GM12878 (cell line): ENCODE results near the gene GTPBP1. TPM values are rescaled to one million over a fixed set of nuclear protein-coding genes. Genes with fewer than 3 reads are reported as not detected.

Source experiments
- ATAC-seq: fragments of 200-7000 bp; cut with Tn5 transposase; 3 replicates; pipeline ENCODE4 v1.9.1; 2020; ENCODE audit warnings: mild to moderate bottlenecking, moderate library complexity
- BruUV-seq: library from RNA; stranded (reverse); fragments of 400-500 nt; replicated peaks from 2 replicates; lab custom pipeline; 2021; lab: Mats Ljungman, UMichigan
- CTCF ChIA-PET: fragments of 300-600 bp; sonication (Branson Sonifier 250); formaldehyde crosslinking; extraction: SDS; loops from one replicate; lab custom pipeline; 2021; ENCODE audit warnings: inconsistent platforms; lab: Yijun Ruan, JAX
- POLR2A ChIA-PET: fragments of 350-600 bp; formaldehyde crosslinking; extraction: SDS; loops from one replicate; lab custom pipeline; 2021; ENCODE audit warnings: inconsistent platforms; lab: Charles Lee
- RAD21 ChIA-PET: fragments of 300-600 bp; sonication (Branson Sonifier 250); formaldehyde crosslinking; loops from one replicate; lab custom pipeline; 2023; ENCODE audit warnings: antibody characterized with exemption; ENCODE audit not compliant: unreplicated experiment; lab: Charles Lee
- SMC1A ChIA-PET: fragments of 300-600 bp; sonication (Branson Sonifier 250); formaldehyde crosslinking; loops from one replicate; lab custom pipeline; 2023; ENCODE audit not compliant: unreplicated experiment, uncharacterized antibody; lab: Charles Lee
- DNase-seq: peaks from one replicate; pipeline ENCODE4 v3.0.0-alpha.2; 2011; ENCODE audit warnings: low read depth, low spot score
- FAIRE-seq: peaks from 3 replicates; lab custom pipeline; 2011; peaks lifted over from hg19 to GRCh38; lab: Jason Lieb, UNC
- H2AFZ ChIP-seq: 2 replicates; pipeline ENCODE4 v1.6.0; 2011; ENCODE audit warnings: low read depth, low read length, control low read depth; ENCODE audit not compliant: control insufficient read depth
- H3K27ac ChIP-seq: 2 replicates; pipeline ENCODE4 v1.5.1; 2011; ENCODE audit warnings: control low read depth; ENCODE audit not compliant: control insufficient read depth, insufficient read depth
- H3K27me3 ChIP-seq, 2 experiments: replicated peaks in 1 of 2; 2 replicates each; pipeline versions ENCODE4 v1.6.0 to v1.6.1; 2011; ENCODE audit warnings: low read length in 1 of 2; ENCODE audit not compliant: control insufficient read depth in 2 of 2, insufficient read depth in 2 of 2
- H3K36me3 ChIP-seq, 2 experiments: 2 replicates each; pipeline ENCODE4 v1.5.1; 2011; ENCODE audit warnings: low read length in 1 of 2; ENCODE audit not compliant: control insufficient read depth in 2 of 2, insufficient read depth in 2 of 2
- H3K4me1 ChIP-seq: 2 replicates; pipeline ENCODE4 v1.6.1; 2011; ENCODE audit warnings: mild to moderate bottlenecking, low read length, moderate library complexity, mixed read lengths; ENCODE audit not compliant: control insufficient read depth, insufficient read depth
- H3K4me2 ChIP-seq: 2 replicates; pipeline ENCODE4 v1.6.0; 2011; ENCODE audit warnings: control low read depth; ENCODE audit not compliant: control insufficient read depth, insufficient read depth
- H3K4me3 ChIP-seq: fragments of 200-600 bp; sonication (generic); 2 replicates; pipeline ENCODE4 v1.5.1; 2016
- H3K79me2 ChIP-seq: 2 replicates; pipeline ENCODE4 v1.6.0; 2011; ENCODE audit warnings: low read length; ENCODE audit not compliant: control insufficient read depth, insufficient read depth
- H3K9ac ChIP-seq: 2 replicates; pipeline ENCODE4 v1.8.0; 2011; ENCODE audit warnings: low read length, control low read depth, mixed read lengths; ENCODE audit not compliant: control insufficient read depth, insufficient read depth
- H3K9me3 ChIP-seq: replicated peaks from 3 replicates; pipeline ENCODE4 v1.5.1; 2011; ENCODE audit warnings: mild to moderate bottlenecking, low read length; ENCODE audit not compliant: control insufficient read depth, insufficient read depth
- H4K20me1 ChIP-seq: 2 replicates; pipeline ENCODE4 v1.6.0; 2011; ENCODE audit not compliant: control insufficient read depth, insufficient read depth
- BHLHE40 ChIP-seq, 2 experiments: fragments of 450-650 bp in 1 of 2; IDR thresholded peaks; 2 replicates each; pipeline ENCODE4 v1.6.1; 2011 to 2017; ENCODE audit warnings: low read depth in 2 of 2, borderline replicate concordance in 1 of 2, improper control_type of control experiment in 1 of 2, low read length in 1 of 2, mild to moderate bottlenecking in 1 of 2
- IKZF2 ChIP-seq, 2 experiments: fragments of 450-650 bp; IDR thresholded peaks; 2 replicates each; pipeline ENCODE4 v1.6.1; 2017; ENCODE audit warnings: mild to moderate bottlenecking in 2 of 2, moderate library complexity in 2 of 2
- MTA3 ChIP-seq: IDR thresholded peaks from 2 replicates; pipeline ENCODE4 v1.6.1; 2012; ENCODE audit warnings: low read length, inconsistent platforms, borderline replicate concordance
- POLR2A ChIP-seq: IDR thresholded peaks from 2 replicates; pipeline ENCODE4 v1.6.1; 2011; ENCODE audit warnings: low read depth, mild to moderate bottlenecking, low read length
- SIX5 ChIP-seq: IDR thresholded peaks from 2 replicates; pipeline ENCODE4 v1.6.1; 2011; ENCODE audit warnings: mild to moderate bottlenecking, low read depth, low read length, moderate library complexity; ENCODE audit not compliant: severe bottlenecking
- SKIL ChIP-seq: fragments of 450-650 bp; IDR thresholded peaks from 2 replicates; pipeline ENCODE4 v1.6.1; 2017; ENCODE audit warnings: mild to moderate bottlenecking, low read depth, inconsistent platforms; ENCODE audit not compliant: poor library complexity, severe bottlenecking
- USF2 ChIP-seq: IDR thresholded peaks from 2 replicates; pipeline ENCODE4 v1.6.1; 2011; ENCODE audit warnings: low read depth, low read length, improper control_type of control experiment, borderline replicate concordance
- ZSCAN29 ChIP-seq: fragments of 450-650 bp; IDR thresholded peaks from 2 replicates; pipeline ENCODE4 v1.6.1; 2017; ENCODE audit warnings: mild to moderate bottlenecking, moderate library complexity
- WGBS: methylation state at CpG from one replicate; pipeline ENCODE4 v1.1.6; 2016; ENCODE audit warnings: low lambda C conversion rate; ENCODE audit not compliant: insufficient replicate concordance, insufficient coverage; ENCODE audit errors: missing lambda C conversion rate; 5-methylcytosine and 5-hydroxymethylcytosine counted together
- in situ Hi-C: fragments of 300-500 bp; cut with MboI; formaldehyde crosslinking; loops from 9 replicates; pipeline ENCODE4 v1.14.3; 2018; ENCODE audit warnings: mixed read lengths
- intact Hi-C: fragments of 100-400 bp; cut with micrococcal nuclease; formaldehyde crosslinking; loops from one replicate; pipeline ENCODE4 v1.14.2; 2022; ENCODE audit not compliant: unreplicated experiment
- polyA plus RNA-seq, 11 experiments: library from polyadenylated mRNA; depleted of rRNA in 4 of 11; unstranded in 6 of 11; stranded (reverse) in 5 of 11; fragments of >200 nt; fragmentation: Nextera tagmentation in 4 of 11; fragmentation: Illumina TruSeq in 1 of 11; extraction: Ambion mirVana in 4 of 11; extraction: Trizol in 1 of 11; gene quantifications; 1 replicate in 1 of 11; 2 replicates in 10 of 11; pipeline versions ENCODE4 v1.2.1 to v1.2.3, GENCODE V29; 2011 to 2016; ENCODE audit warnings: inconsistent platforms in 2 of 11, missing spikeins in 2 of 11, low read depth in 1 of 11
- total RNA-seq, 4 experiments: library from RNA; depleted of rRNA in 3 of 4; stranded (reverse); fragments of >200 nt in 3 of 4; fragmentation: Illumina TruSeq in 1 of 4; extraction: Trizol in 1 of 4; gene quantifications; 2 replicates each; pipeline versions ENCODE4 v1.2.1 to v1.2.3, GENCODE V29; 2013 to 2021
- TF ChIP-seq, protein P1 (sequence below): fragments of 450-650 bp; IDR thresholded peaks from 2 replicates; pipeline ENCODE4 v1.6.1; 2018; ENCODE audit warnings: mild to moderate bottlenecking, low read depth, moderate library complexity; ENCODE audit not compliant: partially characterized antibody
- TF ChIP-seq, protein P2 (sequence below), 3 experiments: IDR thresholded peaks in 2 of 3; conservative IDR thresholded peaks in 1 of 3; 2 replicates each; pipeline ENCODE4 v1.5.1; 2011; ENCODE audit warnings: low read depth in 3 of 3, low read length in 3 of 3, mild to moderate bottlenecking in 3 of 3, control low read depth in 2 of 3, moderate library complexity in 2 of 3, inconsistent platforms in 1 of 3, mixed read lengths in 1 of 3; ENCODE audit not compliant: control insufficient read depth in 2 of 3, insufficient read depth in 1 of 3; ENCODE audit errors: extremely low read depth in 1 of 3

GTPBP1 gene
- total and polyA plus RNA-seq, 10 of the 15 experiments (the other 5 are each of a cell fraction or from before 2014, with no cell fraction given), result 0.89 to 63.1 (median 34.2) TPM

DNA sequence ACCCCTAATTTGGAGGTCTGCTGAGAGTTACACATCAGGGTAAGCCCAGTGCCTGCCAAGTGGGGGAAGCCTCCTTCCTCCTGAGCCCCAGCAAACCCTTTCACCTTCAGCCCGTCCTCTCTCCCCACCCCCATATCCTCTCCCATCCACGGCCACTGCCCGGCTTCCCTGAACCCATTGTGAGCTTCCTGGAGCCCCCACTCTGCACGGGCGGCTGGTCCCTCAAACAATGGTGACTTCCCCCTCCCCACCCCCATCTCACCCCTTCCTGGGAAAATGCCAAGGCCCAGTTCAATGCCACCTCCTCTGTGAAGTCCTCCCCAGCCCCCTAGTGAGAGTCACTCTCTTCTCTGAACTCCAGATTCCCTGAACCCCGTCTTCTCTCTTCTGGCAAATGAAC lies 70.3 kb downstream of the GTPBP1 start:
- H3K4me2 ChIP-seq, result no peak overlapping the region
- no peaks in the 10 kb centered on the region for H3K79me2 ChIP-seq
- ChIA-PET CTCF (no interaction called here), RAD21 (no interaction called here), POLR2A (no interaction called here), SMC1A (no interaction called here)
- BruUV-seq, result no TSS peak
- H3K4me3 ChIP-seq, result no peak overlapping the region
- DNase-seq (no peak), ATAC-seq (no peak), FAIRE-seq (no peak)
- H3K4me1 ChIP-seq, result no peaks in the 10 kb centered on the region
- in situ Hi-C loops (no loop called here), intact Hi-C loops (no loop called here)
- no peak for TF ChIP-seq SKIL
- TF ChIP-seq MTA3, result no peak
- TF ChIP-seq SIX5, result no peak
- no peak for TF ChIP-seq POLR2A
- TF ChIP-seq BHLHE40 (IDR thresholded peaks at IDR 0.05; ENCODE audit: borderline replicate concordance in 1 of 2, low read depth in 2 of 2, low read length in 1 of 2), result no peak
- no peak for TF ChIP-seq IKZF2 (IDR thresholded peaks at IDR 0.05)
- TF ChIP-seq, protein P1, sequence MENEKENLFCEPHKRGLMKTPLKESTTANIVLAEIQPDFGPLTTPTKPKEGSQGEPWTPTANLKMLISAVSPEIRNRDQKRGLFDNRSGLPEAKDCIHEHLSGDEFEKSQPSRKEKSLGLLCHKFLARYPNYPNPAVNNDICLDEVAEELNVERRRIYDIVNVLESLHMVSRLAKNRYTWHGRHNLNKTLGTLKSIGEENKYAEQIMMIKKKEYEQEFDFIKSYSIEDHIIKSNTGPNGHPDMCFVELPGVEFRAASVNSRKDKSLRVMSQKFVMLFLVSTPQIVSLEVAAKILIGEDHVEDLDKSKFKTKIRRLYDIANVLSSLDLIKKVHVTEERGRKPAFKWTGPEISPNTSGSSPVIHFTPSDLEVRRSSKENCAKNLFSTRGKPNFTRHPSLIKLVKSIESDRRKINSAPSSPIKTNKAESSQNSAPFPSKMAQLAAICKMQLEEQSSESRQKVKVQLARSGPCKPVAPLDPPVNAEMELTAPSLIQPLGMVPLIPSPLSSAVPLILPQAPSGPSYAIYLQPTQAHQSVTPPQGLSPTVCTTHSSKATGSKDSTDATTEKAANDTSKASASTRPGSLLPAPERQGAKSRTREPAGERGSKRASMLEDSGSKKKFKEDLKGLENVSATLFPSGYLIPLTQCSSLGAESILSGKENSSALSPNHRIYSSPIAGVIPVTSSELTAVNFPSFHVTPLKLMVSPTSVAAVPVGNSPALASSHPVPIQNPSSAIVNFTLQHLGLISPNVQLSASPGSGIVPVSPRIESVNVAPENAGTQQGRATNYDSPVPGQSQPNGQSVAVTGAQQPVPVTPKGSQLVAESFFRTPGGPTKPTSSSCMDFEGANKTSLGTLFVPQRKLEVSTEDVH, result no peak
- TF ChIP-seq, protein P2, sequence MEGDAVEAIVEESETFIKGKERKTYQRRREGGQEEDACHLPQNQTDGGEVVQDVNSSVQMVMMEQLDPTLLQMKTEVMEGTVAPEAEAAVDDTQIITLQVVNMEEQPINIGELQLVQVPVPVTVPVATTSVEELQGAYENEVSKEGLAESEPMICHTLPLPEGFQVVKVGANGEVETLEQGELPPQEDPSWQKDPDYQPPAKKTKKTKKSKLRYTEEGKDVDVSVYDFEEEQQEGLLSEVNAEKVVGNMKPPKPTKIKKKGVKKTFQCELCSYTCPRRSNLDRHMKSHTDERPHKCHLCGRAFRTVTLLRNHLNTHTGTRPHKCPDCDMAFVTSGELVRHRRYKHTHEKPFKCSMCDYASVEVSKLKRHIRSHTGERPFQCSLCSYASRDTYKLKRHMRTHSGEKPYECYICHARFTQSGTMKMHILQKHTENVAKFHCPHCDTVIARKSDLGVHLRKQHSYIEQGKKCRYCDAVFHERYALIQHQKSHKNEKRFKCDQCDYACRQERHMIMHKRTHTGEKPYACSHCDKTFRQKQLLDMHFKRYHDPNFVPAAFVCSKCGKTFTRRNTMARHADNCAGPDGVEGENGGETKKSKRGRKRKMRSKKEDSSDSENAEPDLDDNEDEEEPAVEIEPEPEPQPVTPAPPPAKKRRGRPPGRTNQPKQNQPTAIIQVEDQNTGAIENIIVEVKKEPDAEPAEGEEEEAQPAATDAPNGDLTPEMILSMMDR (IDR thresholded peaks at IDR 0.05 in 2 of 3, conservative IDR thresholded peaks at IDR 0.05 in 1 of 3; ENCODE audit: control insufficient read depth in 2 of 3, extremely low read depth in 1 of 3, insufficient read depth in 1 of 3, low read depth in 3 of 3, low read length in 3 of 3), result no peak
- no peak for TF ChIP-seq USF2
- no peak for TF ChIP-seq ZSCAN29
- WGBS, result 66% methylated on average over 6 of the region's 6 CpGs
- no peaks in the 10 kb centered on the region for H3K9me3 ChIP-seq
- H3K27ac ChIP-seq, result no peak overlapping the region
- no peaks in the 10 kb centered on the region for H4K20me1 ChIP-seq
- no peaks in the 10 kb centered on the region for H3K27me3 ChIP-seq
- no peak overlapping the region for H2AFZ ChIP-seq
- no peaks in the 10 kb centered on the region for H3K36me3 ChIP-seq
- H3K9ac ChIP-seq, result no peak overlapping the region
